C1 segment of cervical spinal cord (tissue), 14 donors: ENCODE data around the gene MPST.
A peak's percentile ranks its signal among the peaks of the same experiment; 100 is the strongest.

Experiments used
- DNase-seq, 14 donors: peaks; one replicate each; lab custom pipeline; 2025; lab: John Stamatoyannopoulos, UW

Gene MPST

DNA sequence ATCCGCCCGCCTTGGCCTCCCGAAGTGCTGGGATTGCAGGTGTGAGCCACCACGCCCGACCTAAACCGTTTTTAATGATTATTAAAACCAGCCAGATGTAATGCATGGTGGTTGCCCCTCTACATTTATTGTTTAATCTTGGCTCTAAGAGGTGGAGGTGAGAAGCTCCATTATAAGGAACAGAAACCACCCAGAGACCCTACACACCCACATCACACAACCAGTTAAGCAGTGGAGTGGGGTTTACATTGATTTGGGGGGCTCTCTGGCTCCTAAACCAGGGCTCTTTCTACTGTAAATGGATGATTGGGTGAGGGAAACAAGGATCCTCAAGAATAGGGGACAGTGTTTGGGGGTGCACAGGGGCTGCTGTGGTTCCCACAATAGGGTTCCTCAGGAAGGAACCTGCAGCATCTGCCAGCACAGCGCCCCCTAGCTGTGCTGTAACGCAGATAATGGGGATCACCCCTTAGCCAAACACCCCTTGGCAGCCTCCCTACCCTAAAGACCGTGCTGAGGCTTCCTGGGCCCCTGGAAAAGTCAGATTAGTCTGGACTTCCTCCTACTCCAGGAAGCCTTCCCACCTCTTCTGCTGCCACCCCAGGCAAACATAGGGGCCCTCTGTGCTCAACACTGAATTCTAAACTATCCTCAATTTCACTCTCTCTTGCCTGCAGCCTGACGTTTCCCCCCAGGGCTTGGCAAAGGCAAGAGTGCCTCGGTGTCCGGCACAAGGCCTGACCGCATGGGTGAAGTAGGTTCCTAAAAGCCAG, 2.4 kb downstream of the MPST start:
- peak in 6 of 14 donors; percentile 13 to 35 (median 26) for DNase-seq

DNA sequence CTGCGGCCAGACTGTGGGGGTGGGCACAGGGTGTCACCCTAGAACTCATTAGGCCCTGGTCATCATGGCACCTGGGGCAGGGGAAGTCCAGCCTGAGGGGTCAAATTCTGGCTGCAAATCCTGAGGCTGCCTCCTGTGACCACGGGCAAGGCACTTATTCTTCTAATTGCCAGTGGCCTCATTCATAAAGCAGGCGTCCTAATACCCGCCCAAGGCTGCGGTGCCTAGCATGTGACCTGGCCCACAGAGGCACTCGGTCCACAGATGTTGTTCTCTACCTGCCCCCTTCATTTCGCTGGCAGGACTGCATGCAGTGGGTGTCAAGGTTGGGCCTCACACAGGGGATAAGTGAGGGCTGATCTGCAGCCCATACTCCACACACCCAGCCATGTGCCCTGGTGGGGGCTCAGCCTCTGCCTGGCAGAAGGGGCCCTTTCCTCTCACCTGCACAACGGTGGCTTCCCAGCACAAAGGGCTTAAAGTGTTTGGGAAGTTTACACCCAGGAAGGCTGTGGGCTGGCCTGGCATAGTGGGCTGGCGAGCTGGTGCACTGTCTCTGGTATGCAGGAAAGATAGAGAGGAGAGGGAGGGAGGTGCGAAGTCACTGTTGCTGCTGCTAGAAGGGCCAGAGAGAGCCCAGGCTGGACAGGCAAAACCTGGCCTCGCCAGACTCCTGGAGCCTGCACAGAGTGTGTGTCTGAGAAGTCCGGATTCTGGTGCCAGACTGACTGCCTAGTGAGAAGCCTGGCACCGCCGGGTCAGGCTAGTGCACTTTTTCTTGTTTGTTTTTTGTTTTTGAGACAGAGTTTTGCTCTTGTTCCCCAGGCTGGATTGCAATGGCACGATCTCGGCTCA, 3.2 kb downstream of the MPST start:
- DNase-seq = peak in 4 of 14 donors; percentile 11 to 36 (median 17)

DNA sequence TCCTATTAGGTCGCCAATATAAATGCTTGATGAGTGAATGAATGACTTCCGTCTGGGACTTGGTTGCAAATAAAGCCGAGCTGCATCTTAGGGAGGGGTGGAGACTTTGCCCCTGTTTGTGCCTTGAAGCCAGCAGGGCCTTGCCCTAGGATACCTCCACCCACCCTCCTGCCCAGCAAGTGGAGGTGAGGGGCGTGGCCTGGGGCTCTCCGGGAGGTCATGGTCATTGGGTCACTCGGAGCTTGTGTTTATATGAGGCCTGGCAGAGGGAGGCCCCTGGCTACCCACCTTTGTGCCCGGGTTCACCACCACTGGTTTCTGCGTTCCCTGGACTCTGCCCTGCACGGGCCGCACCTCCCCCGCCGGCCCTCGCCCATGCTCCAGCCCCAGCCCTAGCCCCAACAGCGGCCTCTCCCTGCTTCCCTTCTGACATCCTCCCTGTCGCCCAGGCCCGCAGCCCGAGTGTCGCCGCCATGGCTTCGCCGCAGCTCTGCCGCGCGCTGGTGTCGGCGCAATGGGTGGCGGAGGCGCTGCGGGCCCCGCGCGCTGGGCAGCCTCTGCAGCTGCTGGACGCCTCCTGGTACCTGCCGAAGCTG, 4.3 kb downstream of the MPST start:
- DNase-seq = no peak

DNA sequence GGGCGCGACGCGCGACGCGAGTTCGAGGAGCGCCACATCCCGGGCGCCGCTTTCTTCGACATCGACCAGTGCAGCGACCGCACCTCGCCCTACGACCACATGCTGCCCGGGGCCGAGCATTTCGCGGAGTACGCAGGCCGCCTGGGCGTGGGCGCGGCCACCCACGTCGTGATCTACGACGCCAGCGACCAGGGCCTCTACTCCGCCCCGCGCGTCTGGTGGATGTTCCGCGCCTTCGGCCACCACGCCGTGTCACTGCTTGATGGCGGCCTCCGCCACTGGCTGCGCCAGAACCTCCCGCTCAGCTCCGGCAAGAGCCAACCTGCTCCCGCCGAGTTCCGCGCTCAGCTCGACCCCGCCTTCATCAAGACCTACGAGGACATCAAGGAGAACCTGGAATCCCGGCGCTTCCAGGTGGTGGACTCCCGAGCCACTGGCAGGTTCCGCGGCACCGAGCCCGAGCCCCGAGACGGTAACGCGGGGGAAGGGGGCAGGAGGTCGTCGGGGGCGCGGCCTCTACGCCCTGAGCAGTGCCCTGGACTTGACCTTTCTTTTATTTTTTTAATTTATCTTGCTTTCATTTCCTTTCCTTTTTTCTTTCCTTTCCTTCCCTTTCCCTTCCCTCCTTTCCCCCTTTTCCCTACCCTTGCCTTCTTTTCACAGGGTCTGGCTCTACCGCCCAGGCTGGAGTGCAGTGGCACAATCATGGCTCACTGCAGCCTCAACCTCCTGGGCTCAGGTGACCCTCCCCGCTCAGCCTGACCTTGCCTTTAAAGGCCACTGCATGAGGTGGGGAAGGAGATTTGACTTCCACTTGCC, 5.0 kb downstream of the MPST start:
- DNase-seq = no peak

DNA sequence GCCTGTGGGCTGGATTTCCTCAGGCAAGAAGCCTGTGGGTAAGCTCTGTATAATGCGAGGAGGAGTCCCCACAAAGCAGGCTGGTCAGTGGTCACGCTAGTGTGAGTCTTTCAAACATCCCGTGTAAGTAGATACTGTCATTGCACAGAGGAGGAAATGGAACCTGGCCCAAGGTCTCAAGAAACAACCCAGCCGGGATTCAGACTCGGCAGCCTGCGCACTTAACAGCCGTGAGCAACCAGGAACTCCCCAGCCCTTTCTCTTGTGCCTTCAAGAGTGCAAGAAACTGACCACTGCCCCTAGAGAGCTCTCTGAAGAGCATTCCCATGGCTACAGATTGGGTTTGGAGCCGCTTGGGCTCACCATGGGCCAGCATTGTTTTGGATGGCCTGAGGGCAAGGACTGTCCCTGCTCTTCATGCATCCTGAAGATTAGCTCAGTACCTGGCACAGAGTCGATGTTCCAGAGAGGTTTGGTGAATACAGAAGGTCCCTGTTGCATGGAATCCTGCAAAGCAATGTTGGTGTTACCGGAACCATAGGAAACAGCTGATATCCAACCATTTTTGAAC, 6.0 kb downstream of the MPST start:
- DNase-seq = no peak

DNA sequence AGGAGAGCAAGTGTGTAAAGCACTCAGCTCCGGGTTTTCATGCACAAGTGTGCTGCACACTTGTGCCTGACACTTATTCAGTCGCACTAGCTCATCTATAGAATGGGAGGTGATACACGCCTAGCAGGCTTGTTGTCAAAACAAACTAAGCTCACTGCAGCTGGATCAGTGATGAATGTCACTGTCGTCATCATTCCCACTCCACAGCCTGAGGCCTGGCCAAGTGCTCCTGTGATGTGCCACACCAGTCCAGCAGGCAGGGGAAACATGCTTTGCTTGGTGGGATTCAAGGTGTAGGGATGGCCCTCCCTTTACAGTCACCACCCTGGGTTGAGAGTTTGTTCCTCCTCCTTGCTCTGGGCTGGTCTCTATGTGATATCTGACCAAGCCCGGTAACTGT, 6.8 kb downstream of the MPST start:
- DNase-seq = peak in 2 of 14 donors; percentile 10 to 23

DNA sequence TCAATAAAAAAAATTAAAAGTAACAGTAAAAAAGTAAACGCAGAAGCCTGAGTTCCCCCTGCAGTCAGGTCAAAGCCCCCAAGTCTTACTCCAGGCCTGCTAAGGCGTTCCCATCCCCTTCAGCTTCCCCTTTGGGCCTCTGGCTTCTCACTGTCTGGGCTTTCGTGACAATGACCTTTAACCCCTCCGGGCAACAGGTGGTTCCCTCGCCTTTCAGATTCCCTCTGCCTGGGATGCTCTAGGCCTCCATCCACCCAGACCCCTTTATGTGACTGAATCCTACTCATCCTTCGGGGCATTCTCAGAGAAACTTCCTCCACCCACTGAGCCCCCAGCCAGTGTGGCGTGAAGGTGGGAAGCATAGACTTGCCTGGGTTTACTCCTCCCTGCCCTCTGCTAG, 8.0 kb downstream of the MPST start:
- DNase-seq = no peak

DNA sequence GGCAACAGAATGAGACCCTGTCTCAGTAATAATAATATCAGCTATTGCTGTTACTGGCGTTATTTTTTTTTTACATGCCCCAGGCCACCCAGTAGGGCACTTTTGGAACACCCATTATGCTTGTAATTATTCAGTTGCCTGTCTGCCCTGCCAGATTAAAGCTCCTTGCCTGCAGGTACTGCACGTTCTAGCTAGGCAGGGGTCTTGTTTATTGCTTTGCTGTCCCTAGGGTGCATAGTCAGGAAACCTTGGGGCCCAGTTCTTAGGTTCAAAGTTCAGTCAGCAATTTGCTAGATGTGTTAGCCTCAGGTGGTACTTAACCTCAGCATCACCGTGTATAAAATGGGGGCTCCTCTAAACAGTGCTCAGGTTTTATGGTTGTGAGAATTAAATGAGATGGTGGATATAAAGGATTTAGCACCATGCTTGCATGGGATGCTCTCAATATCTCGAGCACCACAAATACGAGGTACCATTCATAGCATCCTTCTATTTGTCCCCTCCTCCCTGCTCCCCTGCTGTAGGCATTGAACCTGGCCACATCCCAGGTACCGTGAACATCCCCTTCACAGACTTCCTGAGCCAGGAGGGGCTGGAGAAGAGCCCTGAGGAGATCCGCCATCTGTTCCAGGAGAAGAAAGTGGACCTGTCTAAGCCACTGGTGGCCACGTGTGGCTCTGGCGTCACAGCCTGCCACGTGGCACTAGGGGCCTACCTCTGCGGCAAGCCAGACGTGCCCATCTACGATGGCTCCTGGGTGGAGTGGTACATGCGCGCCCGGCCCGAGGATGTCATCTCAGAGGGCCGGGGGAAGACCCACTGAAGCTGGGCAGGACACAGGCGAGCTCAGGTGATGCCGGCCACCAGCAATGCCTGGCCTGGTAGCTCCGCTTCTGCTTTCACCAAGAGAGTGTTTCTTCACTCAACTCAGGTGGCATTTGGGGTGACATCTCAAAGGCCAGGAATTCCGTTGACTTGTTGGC, 9.4 kb downstream of the MPST start:
- no peak for DNase-seq

DNA sequence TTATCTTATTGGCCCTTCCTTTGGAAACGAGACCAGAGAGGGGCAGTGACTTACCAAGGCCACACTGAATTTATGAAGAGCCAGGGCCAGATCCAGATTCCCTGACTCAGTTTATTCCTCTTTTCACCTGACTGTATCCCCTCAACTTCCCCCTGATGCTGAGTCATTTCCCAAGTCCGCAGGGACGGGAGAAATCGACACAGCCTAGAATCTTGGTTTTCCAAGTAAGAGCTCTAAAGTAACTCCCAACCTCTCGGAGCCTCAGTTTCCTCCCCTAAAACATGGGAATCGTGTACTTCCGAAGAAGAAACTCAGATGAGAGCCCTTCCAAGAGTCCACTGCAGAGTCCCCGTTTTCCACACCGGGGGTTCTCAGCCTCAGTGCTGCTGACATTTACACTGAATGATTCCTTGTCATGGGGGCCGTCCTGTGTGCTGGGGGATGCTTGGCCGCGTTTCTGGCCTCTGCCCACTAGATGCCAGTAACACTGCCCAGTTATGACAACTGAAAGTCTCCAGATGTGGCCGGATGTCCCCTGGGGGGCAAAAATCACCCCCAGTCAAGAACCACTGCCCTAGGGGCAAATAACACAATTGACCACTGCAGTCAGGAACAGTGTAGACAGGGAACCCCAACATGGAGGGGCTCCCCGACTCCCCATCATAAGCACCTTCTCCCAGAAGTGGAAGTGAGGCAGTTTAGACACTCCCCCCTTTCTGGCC, 11.2 kb downstream of the MPST start:
- DNase-seq = no peak

DNA sequence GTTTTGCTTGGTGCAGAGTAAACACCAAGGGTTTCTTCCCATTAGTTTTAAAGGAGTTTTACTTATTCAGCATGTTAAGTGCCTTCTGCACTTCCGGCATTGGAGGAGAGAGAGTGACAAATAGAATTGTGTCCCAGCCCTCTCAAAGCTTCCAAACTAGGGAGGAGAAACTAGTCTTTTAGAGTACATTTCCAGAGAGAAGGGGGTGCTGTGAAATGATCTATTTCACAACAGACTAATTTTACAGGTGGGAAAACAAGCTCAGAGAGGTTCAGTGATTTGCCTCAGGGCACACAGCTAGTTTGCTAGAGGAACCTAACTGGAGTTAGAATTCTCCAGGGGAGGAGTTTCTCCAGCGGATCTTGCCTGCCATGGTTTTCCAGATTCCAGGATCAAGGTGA, 12.6 kb downstream of the MPST start:
- DNase-seq = no peak

DNA sequence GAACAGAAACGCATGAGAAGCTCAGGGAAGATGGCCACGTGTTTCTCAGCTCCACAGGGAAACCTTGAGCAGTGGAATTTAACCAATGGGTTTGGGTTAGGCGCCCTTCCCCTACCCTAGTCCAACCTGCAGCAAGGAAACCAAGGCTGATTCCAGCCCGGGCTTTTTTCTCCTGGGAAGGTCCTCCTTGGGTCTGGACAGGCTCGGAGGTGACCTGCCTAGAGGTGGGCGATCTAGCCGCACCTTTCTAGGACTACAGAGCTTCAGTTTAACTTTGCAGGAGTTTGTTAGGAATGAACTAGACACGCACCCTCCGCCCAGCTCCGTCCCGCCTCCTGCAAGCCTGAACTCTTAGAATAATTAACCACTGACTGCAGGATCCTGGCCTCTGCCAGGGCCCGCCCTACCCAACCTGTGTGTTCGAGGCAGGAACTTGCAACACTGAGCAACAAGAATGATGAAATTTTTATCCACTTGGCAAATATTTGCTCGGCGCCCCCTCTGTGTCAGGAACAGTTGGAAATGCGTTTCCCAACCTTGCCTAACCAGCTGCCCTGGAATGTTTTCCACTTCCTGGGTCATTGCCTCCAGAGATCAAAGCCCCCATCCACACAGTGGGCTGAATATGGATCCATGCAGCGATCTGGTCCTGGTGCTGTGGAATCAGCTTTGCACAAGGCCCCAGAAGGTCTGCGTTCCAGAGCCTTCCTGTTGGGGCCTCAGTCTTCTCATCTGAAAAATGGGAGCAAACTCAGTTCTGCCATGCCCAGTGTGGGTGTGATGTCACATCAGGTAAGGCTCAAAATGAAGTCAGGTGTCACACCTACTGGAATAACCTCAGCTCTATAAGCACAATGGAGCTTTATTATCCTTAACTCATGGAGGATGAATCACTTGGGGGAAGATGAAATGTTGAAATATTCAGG, 13.3 kb downstream of the MPST start:
- DNase-seq = no peak

DNA sequence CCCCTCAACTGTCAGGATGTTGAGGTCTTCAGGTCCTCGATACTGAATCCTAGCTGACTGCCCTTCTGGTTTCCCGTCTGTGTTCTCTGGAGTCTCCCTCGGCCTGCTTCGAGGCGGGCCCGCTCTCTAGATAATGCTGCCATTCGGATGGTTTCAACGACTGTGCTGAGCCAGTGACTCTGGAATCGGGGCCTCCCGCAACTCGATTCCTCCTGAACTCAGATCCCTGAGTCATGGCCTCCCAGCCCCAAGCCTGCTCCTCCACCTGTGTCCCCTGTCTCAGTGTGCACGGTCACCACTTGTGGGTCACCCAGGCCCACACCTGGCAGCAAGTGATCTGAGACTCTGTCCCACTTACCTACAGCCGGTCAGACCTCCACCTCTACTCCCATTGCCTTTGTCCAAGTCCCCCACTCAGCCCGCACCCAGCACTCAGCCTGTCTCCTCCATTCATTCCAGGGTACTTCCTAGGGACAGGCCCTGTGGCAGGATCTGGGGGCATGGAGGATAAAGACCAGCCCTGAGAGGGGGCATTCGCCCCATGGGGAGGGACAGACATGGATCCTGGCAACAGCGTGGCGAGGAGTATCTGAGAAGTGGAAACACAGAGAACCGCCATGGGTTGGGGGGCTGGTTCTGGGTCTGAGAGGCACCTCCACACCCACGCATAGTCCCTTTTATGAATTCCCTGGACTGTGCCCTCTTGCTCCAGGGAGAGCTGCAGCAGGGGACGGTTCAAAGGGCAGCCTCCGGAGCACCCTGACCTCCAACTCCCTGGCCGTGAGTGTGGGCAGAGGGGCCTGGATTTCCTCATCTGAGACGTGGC, 14.3 kb downstream of the MPST start:
- no peak for DNase-seq

DNA sequence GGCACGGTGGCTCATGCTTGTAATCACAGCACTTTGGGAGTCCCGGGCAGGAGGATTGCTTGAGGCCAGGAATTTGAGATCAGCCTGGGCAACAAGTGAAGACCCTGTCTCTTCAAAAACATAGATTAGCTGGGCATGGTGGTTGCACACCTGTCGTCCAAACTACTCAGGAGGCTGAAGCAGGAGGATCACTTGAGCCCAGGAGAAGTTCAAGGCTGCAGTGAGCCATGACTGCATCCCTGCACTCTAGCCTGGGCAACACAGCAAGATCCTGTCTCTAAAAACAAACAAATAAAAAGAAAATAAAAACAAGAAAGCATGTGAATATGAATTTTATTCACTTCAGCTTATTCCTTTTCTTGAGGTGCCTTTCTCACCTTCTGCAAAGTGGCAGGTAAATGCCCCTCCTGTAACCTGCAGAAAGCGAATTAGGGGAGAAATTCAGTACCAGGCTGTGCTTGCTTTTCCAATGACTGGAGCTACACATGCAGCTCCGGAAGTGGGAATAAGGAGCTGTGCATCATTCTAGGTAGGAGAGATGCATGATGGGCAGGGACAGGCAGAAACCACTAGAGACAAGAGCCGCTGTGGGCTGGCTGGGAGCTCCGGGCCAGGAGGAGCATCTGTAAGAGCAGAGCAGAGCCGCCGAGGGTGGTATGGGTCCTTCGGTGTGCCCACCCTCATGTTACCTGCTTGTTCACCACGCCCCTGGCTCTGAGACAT, 17.3 kb downstream of the MPST start:
- no peak for DNase-seq

DNA sequence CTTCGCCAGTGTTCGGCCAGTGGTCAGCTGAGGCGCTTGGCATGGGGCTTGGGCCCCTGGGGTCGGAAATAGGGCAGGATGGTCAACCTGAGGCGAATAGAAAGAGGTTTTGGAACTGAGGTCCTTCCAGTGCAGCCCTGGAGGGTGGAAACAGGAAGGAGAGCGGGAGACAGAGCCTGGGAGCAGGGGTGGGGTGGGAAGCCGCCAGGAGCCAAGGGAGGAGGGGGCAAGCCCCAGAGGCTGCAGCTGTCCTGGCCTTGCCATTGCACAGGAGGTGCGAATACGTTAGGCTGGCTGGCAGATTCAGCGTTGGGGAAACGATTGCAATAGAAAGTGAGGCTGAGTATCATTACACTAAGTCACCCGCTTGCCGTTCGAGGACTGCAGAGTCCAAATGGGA, 18.1 kb downstream of the MPST start:
- DNase-seq = no peak

DNA sequence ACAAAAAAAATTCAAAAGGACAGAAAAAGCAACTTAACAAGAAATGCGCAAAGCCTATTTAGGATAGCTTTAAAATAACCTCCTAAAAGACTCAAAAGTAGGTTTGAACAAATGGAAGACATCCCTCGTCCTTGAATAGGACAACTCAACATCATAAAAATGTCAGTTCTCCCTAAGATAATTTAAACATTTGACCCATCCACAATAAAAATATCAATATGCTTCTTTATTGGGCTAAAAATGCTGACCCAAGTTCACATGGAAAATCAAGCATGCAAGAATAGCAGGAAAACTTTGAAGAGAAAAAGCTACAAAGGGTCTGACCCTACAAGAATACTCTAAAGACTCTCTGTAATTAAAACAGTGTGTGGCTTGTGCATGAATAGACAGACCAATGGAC, 19.9 kb downstream of the MPST start:
- no peak for DNase-seq

DNA sequence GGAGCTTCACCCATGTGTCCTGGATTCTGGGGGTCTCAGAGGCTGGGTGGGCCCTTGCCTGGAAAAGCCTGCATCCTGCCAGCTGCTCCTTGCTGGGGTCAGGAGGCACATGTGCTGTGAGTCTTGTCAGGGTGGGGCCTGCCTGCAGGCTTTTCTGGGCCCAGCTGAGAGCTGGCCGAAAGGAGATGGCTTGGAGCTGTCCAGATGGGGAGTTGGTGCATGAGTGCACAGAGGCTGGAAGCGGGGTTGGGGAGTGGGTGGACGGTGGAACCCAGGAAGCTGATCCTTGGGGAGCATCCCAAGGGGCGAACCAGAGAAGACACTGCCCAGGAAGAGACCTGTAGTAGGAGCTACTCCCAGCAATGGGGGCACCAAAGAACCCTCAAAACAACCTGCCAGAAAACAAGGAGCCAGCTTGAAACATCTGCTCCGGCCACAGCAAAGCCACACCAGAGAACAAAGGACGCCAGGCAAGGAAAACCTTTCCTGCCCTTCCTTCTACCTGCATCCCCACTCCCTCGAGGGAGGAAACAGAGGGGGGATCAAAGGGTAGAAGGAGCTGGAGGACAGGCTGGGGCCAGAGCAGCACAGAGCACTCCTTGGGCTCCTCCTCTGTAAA, 23.8 kb downstream of the MPST start:
- no peak for DNase-seq
